Gastrocnemius medialis (tissue), 4 donors: Measurements from ENCODE around the gene ZNF76. TPM values are rescaled to one million over a fixed set of nuclear protein-coding genes. Genes with fewer than 3 reads are reported as not detected.

Experiments used
- ATAC-seq, 2 donors: fragments of 150-250 bp; one replicate each; pipeline ENCODE4 v1.9.1; 2016
- DNase-seq, 2 donors: peaks; one replicate each; pipeline ENCODE4 v3.0.0-alpha.2; 2019
- H3K27ac ChIP-seq, 4 donors: fragments of 200-600 bp; sonication (generic); 1 replicate in 1 of 4; 2 replicates in 3 of 4; pipeline ENCODE4 v1.5.1; 2016 to 2018; ENCODE audit warnings: mild to moderate bottlenecking in 2 of 4, moderate library complexity in 1 of 4
- H3K27me3 ChIP-seq, 3 donors: fragments of 200-600 bp; sonication (generic) in 2 of 3; 1 replicate in 1 of 3; 2 replicates in 2 of 3; pipeline versions ENCODE4 v1.5.1 to v1.6.0; 2016 to 2019; ENCODE audit warnings: mild to moderate bottlenecking in 1 of 3, moderate library complexity in 1 of 3
- H3K36me3 ChIP-seq, 2 donors: fragments of 200-600 bp; sonication (generic) in 1 of 2; one replicate each; pipeline ENCODE4 v1.5.1; 2017 to 2018
- H3K4me1 ChIP-seq, 2 donors: fragments of 200-600 bp; sonication (generic) in 1 of 2; one replicate each; pipeline ENCODE4 v1.5.1; 2016 to 2017; ENCODE audit warnings: mild to moderate bottlenecking in 2 of 2
- H3K4me3 ChIP-seq, 4 donors: fragments of 200-600 bp; sonication (generic) in 3 of 4; 1 replicate in 1 of 4; 2 replicates in 3 of 4; pipeline ENCODE4 v1.5.1; 2016 to 2019; ENCODE audit warnings: mild to moderate bottlenecking in 2 of 4
- H3K9me3 ChIP-seq, 3 donors: fragments of 200-600 bp; sonication (generic) in 2 of 3; 1 replicate in 1 of 3; 2 replicates in 2 of 3; pipeline ENCODE4 v1.5.1; 2016 to 2019
- POLR2A ChIP-seq, 2 donors: fragments of 450-650 bp; IDR thresholded peaks; one replicate each; pipeline ENCODE4 v1.6.1; 2017; ENCODE audit warnings: antibody characterized with exemption in 2 of 2, mild to moderate bottlenecking in 2 of 2, moderate library complexity in 2 of 2
- in situ Hi-C, 4 donors: fragments of 200-750 bp; cut with MboI; loops; one replicate each; pipeline versions ENCODE4 v1.15.0 to v1.8.0; 2017; ENCODE audit warnings: low sequenced_read_pairs in 4 of 4
- intact Hi-C: fragments of 100-400 bp; cut with DNase I; formaldehyde crosslinking; loops from one replicate; pipeline ENCODE4 v1.15.1; 2023; ENCODE audit warnings: low total_unique reads
- total RNA-seq, 4 donors: library from RNA; depleted of rRNA; stranded (reverse); fragments of >200 nt; gene quantifications; one replicate each; pipeline versions ENCODE4 v1.1.0 to v1.2.3, GENCODE V29; 2016
- TF ChIP-seq, protein P1 (sequence below), 5 experiments: fragments of 450-650 bp in 3 of 5; fragments of 200-600 bp in 2 of 5; sonication (generic) in 2 of 5; IDR thresholded peaks in 4 of 5; conservative IDR thresholded peaks in 1 of 5; 1 replicate in 4 of 5; 2 replicates in 1 of 5; pipeline ENCODE4 v1.5.1; 2016 to 2019; ENCODE audit warnings: antibody characterized with exemption in 5 of 5, mild to moderate bottlenecking in 3 of 5, moderate library complexity in 3 of 5

The ZNF76 gene
- total RNA-seq, 4 donors from 2014 or later, result 26.1 to 35.2 (median 27.5) TPM

DNA sequence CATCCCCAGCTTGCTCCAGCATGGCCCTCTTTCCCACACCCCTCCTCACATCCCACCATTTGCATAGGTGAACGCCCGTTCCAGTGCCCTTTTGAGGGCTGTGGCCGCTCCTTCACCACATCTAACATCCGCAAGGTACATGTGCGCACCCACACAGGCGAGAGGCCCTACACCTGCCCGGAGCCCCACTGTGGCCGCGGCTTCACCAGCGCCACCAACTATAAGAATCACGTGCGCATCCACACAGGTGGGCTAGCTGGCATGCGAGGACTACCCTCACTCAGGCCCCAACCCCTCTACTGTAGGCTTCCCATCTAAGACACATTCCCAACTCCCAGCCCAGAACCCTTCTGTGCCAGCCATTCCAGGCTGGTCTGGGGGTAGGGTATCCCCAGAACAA lies 32.0 kb downstream of the ZNF76 start:
- in situ Hi-C loops (no loop called here), intact Hi-C loops (loop anchor here (5.0 kb wide), 1 partner anchor 36 kb away; no protein-coding TSS in a partner anchor)
- ATAC-seq (no peak), DNase-seq (no peak)
- peaks cover 24 to 27% of the 10 kb centered on the region in 2 donors for H3K4me1 ChIP-seq
- TF ChIP-seq POLR2A (IDR thresholded peaks at IDR 0.05), result no peak
- TF ChIP-seq, protein P1, sequence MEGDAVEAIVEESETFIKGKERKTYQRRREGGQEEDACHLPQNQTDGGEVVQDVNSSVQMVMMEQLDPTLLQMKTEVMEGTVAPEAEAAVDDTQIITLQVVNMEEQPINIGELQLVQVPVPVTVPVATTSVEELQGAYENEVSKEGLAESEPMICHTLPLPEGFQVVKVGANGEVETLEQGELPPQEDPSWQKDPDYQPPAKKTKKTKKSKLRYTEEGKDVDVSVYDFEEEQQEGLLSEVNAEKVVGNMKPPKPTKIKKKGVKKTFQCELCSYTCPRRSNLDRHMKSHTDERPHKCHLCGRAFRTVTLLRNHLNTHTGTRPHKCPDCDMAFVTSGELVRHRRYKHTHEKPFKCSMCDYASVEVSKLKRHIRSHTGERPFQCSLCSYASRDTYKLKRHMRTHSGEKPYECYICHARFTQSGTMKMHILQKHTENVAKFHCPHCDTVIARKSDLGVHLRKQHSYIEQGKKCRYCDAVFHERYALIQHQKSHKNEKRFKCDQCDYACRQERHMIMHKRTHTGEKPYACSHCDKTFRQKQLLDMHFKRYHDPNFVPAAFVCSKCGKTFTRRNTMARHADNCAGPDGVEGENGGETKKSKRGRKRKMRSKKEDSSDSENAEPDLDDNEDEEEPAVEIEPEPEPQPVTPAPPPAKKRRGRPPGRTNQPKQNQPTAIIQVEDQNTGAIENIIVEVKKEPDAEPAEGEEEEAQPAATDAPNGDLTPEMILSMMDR (IDR thresholded peaks at IDR 0.05 in 4 of 5, conservative IDR thresholded peaks at IDR 0.05 in 1 of 5), result no peak
- H3K9me3 ChIP-seq, result no peaks in the 10 kb centered on the region
- peaks cover 0 to 65% of the 10 kb centered on the region in 2 donors for H3K36me3 ChIP-seq
- no peaks in the 10 kb centered on the region for H3K27me3 ChIP-seq
- no peak overlapping the region for H3K27ac ChIP-seq
- no peak overlapping the region for H3K4me3 ChIP-seq

DNA sequence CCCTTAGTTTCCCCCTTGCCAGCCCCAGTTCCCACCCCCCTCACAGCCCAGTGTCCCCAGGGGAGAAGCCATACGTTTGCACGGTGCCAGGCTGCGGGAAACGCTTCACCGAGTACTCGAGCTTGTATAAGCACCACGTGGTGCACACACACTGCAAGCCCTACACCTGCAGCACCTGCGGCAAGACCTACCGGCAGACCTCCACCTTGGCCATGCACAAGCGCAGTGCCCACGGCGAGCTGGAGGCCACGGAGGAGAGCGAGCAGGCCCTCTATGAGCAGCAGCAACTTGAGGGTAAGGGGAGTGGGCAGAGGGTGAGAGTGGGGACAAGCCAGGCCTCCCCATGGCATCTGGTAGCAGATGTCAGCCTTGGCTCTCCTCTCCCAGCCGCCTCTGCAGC lies 33.0 kb downstream of the ZNF76 start:
- Histone ChIP-seq H3K27me3 (no peaks in the 10 kb centered on the region), H3K27ac (no peak overlapping the region), H3K36me3 (peaks cover 0 to 63% of the 10 kb centered on the region in 2 donors), H3K9me3 (no peaks in the 10 kb centered on the region), H3K4me3 (no peak overlapping the region), H3K4me1 (peaks cover 21 to 25% of the 10 kb centered on the region in 2 donors)
- intact Hi-C loops (loop anchor here (5.0 kb wide), 1 partner anchor 35 kb away; no protein-coding TSS in a partner anchor), in situ Hi-C loops (no loop called here)
- no peak for TF ChIP-seq POLR2A (IDR thresholded peaks at IDR 0.05)
- TF ChIP-seq, protein P1 (IDR thresholded peaks at IDR 0.05 in 4 of 5, conservative IDR thresholded peaks at IDR 0.05 in 1 of 5), result no peak
- DNase-seq (no peak), ATAC-seq (no peak)

DNA sequence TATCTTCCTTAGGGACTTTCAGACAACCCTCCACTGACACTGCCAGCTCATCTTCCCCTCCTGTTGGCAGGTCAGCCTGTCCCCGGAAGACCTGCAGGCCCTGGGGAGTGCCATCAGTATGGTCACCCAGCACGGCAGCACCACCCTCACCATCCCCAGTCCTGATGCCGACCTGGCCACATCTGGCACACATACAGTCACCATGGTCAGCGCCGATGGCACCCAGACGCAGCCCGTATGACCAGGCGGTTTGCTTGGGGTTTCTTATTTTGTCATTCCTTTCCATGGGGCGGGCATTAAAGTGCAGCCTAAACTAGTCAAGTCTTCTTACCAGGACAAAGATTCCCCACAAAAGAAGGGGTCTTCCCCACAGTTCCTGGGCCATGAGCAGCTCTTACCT lies 34.1 kb downstream of the ZNF76 start:
- peaks cover 0 to 54% of the 10 kb centered on the region in 2 donors for H3K36me3 ChIP-seq
- DNase-seq (no peak), ATAC-seq (no peak)
- H3K4me3 ChIP-seq, result no peak overlapping the region
- no peaks in the 10 kb centered on the region for H3K27me3 ChIP-seq
- H3K9me3 ChIP-seq, result no peaks in the 10 kb centered on the region
- no peak overlapping the region for H3K27ac ChIP-seq
- in situ Hi-C loops (no loop called here), intact Hi-C loops (loop anchor here (1.0 to 5.0 kb wide), 2 partner anchors 34 to 156 kb away; no protein-coding TSS in a partner anchor)
- peaks cover 12 to 17% of the 10 kb centered on the region in 2 donors for H3K4me1 ChIP-seq
- TF ChIP-seq POLR2A (IDR thresholded peaks at IDR 0.05), result no peak
- TF ChIP-seq, protein P1 (IDR thresholded peaks at IDR 0.05 in 4 of 5, conservative IDR thresholded peaks at IDR 0.05 in 1 of 5), result no peak

DNA sequence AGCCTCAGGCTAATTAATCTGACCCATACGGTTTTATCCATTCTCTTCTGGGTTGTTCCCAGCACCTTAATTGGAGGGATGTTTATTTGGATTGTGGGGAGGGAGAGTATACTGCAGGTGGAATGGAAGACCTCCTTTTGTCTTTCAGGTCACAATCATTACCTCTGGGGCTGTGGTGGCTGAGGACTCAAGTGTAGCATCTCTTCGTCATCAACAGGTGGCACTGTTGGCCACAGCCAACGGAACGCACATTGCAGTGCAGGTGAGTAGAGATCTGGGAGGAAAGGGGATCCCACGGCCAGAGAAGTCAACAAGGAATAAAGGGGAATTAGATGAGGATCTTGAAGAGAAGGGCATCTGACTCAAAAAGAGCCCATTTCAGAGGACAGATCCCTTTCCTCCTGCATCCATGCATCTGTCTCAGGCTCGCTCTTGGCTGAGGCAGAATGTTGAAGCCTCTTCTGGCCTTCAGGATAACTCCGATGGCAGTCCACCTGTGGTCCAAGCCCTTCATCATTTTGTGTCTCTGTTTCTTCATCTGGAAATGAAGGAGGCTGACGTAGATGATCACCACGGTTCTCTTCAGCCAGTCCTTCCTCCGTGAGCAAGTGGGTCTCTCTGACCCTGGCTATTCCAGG lies 34.9 kb downstream of the ZNF76 start:
- in situ Hi-C loops, result no loop called here
- intact Hi-C loops, result loop anchor here (1.0 to 5.0 kb wide), 2 partner anchors 33 to 155 kb away; no protein-coding TSS in a partner anchor
- no peak overlapping the region for H3K27ac ChIP-seq
- ATAC-seq, result peak; percentile 53 to 77
- H3K4me3 ChIP-seq, result no peak overlapping the region
- TF ChIP-seq POLR2A (IDR thresholded peaks at IDR 0.05), result no peak
- TF ChIP-seq, protein P1 (IDR thresholded peaks at IDR 0.05 in 4 of 5, conservative IDR thresholded peaks at IDR 0.05 in 1 of 5), result peak; percentile 40 to 79 (median 65)
- peaks cover 0 to 50% of the 10 kb centered on the region in 2 donors for H3K36me3 ChIP-seq
- peak in 1 of 2 donors; percentile 48 for DNase-seq
- no peaks in the 10 kb centered on the region for H3K27me3 ChIP-seq
- peaks cover 12 to 17% of the 10 kb centered on the region in 2 donors for H3K4me1 ChIP-seq
- H3K9me3 ChIP-seq, result no peaks in the 10 kb centered on the region
